IMR-90 (cell line): ENCODE measurements around the gene PKD1. TPM values are rescaled to one million over a fixed set of nuclear protein-coding genes. Genes with fewer than 3 reads are reported as not detected.

Experiments
- ATAC-seq: fragments of 200-7000 bp; cut with Tn5 transposase; 2 replicates; pipeline ENCODE4 v1.9.1; 2020; ENCODE audit warnings: low read depth, mild to moderate bottlenecking, moderate library complexity
- BruUV-seq: library from RNA; stranded (reverse); fragments of 400-500 nt; replicated peaks from 2 replicates; lab custom pipeline; 2021; lab: Mats Ljungman, UMichigan
- CTCF ChIA-PET: fragments of 300-600 bp; formaldehyde crosslinking; extraction: SDS; loops from one replicate; lab custom pipeline; 2021; ENCODE audit warnings: antibody characterized with exemption; lab: Yijun Ruan, JAX
- POLR2A ChIA-PET: fragments of 300-600 bp; sonication (Branson Sonifier 250); formaldehyde crosslinking; loops from one replicate; lab custom pipeline; 2022; ENCODE audit warnings: antibody characterized with exemption; ENCODE audit not compliant: unreplicated experiment; lab: Charles Lee
- DNase-seq: peaks from one replicate; pipeline ENCODE4 v3.0.0; 2013
- H2AFZ ChIP-seq: replicated peaks from 2 replicates; pipeline ENCODE3; 2013; ENCODE audit warnings: low read length, mild to moderate bottlenecking; ENCODE audit not compliant: poor library complexity
- H2AK5ac ChIP-seq: 2 replicates; pipeline ENCODE4 v1.6.1; 2013; ENCODE audit warnings: low read depth, low read length, inconsistent platforms
- H2AK9ac ChIP-seq: replicated peaks from 2 replicates; pipeline ENCODE3; 2013; ENCODE audit warnings: mild to moderate bottlenecking, low read depth, low read length, moderate library complexity; ENCODE audit not compliant: poor library complexity
- H2BK120ac ChIP-seq: 2 replicates; pipeline ENCODE4 v1.6.1; 2013; ENCODE audit warnings: low read depth, low read length, inconsistent platforms
- H2BK15ac ChIP-seq: 3 replicates; pipeline ENCODE4 v1.6.1; 2013; ENCODE audit warnings: low read depth, low read length, inconsistent platforms
- H2BK20ac ChIP-seq: 2 replicates; pipeline ENCODE4 v1.6.1; 2013; ENCODE audit warnings: low read depth, mild to moderate bottlenecking, inconsistent platforms, low read length, moderate library complexity
- H2BK5ac ChIP-seq: 2 replicates; pipeline ENCODE4 v1.6.1; 2013; ENCODE audit warnings: mild to moderate bottlenecking, low read depth, low read length, inconsistent platforms; ENCODE audit not compliant: poor library complexity, severe bottlenecking
- H3K14ac ChIP-seq: replicated peaks from 2 replicates; pipeline ENCODE4 v1.6.1; 2013; ENCODE audit warnings: low read depth, low read length, inconsistent platforms
- H3K18ac ChIP-seq: 2 replicates; pipeline ENCODE4 v1.6.1; 2013; ENCODE audit warnings: low read depth, low read length, control low read depth
- H3K23ac ChIP-seq: 2 replicates; pipeline ENCODE4 v1.6.1; 2013; ENCODE audit warnings: low read depth, low read length, inconsistent platforms
- H3K27ac ChIP-seq: 2 replicates; pipeline ENCODE4 v1.5.1; 2013; ENCODE audit warnings: mild to moderate bottlenecking, control low read depth, low read length; ENCODE audit not compliant: insufficient read depth
- H3K27me3 ChIP-seq: 2 replicates; pipeline ENCODE4 v1.6.1; 2013; ENCODE audit warnings: low read length; ENCODE audit not compliant: control insufficient read depth, insufficient read depth
- H3K36me3 ChIP-seq: 2 replicates; pipeline ENCODE4 v1.6.1; 2013; ENCODE audit warnings: low read length, mixed read lengths; ENCODE audit not compliant: control insufficient read depth, insufficient read depth
- H3K4ac ChIP-seq: 2 replicates; pipeline ENCODE4 v1.6.1; 2013; ENCODE audit warnings: low read depth, low read length, inconsistent platforms
- H3K4me1 ChIP-seq: 2 replicates; pipeline ENCODE4 v1.6.1; 2013; ENCODE audit warnings: low read length, mixed read lengths; ENCODE audit not compliant: control insufficient read depth, insufficient read depth
- H3K4me2 ChIP-seq: 2 replicates; pipeline ENCODE4 v1.6.1; 2013; ENCODE audit warnings: low read depth, mild to moderate bottlenecking, control low read depth, low read length, moderate library complexity
- H3K4me3 ChIP-seq: 2 replicates; pipeline ENCODE4 v1.5.1; 2013; ENCODE audit warnings: low read depth, mild to moderate bottlenecking, control low read depth, low read length, moderate library complexity; ENCODE audit not compliant: insufficient read depth
- H3K56ac ChIP-seq: 2 replicates; pipeline ENCODE4 v1.6.1; 2013; ENCODE audit warnings: low read length, inconsistent platforms; ENCODE audit not compliant: insufficient read depth; ENCODE audit errors: extremely low read depth
- H3K79me1 ChIP-seq, 2 experiments: 2 replicates each; pipeline ENCODE4 v1.6.1; 2013; ENCODE audit warnings: low read length in 2 of 2, inconsistent platforms in 1 of 2, low read depth in 1 of 2
- H3K9ac ChIP-seq: 2 replicates; pipeline ENCODE4 v1.6.1; 2013; ENCODE audit warnings: low read depth, low read length, control low read depth
- H3K9me1 ChIP-seq: 2 replicates; pipeline ENCODE4 v1.6.1; 2013; ENCODE audit warnings: low read length, inconsistent platforms; ENCODE audit not compliant: insufficient read depth
- H3K9me3 ChIP-seq: 2 replicates; pipeline ENCODE4 v1.6.1; 2013; ENCODE audit warnings: low read length; ENCODE audit not compliant: control insufficient read depth, insufficient read depth
- H4K20me1 ChIP-seq: 2 replicates; pipeline ENCODE4 v1.6.1; 2013; ENCODE audit warnings: low read length, inconsistent platforms; ENCODE audit not compliant: insufficient read depth
- H4K5ac ChIP-seq: 2 replicates; pipeline ENCODE4 v1.6.1; 2013; ENCODE audit warnings: mild to moderate bottlenecking, low read depth, low read length, control low read depth
- H4K8ac ChIP-seq, 2 experiments: 2 replicates each; pipeline ENCODE4 v1.6.1; 2013; ENCODE audit warnings: low read depth in 2 of 2, low read length in 2 of 2, control low read depth in 1 of 2, inconsistent platforms in 1 of 2
- H4K91ac ChIP-seq: 2 replicates; pipeline ENCODE4 v1.6.1; 2013; ENCODE audit warnings: low read depth, low read length, inconsistent platforms; ENCODE audit not compliant: insufficient read depth
- BHLHE40 ChIP-seq: fragments of 150-350 bp; IDR thresholded peaks from 2 replicates; pipeline ENCODE4 v1.6.1; 2016; ENCODE audit warnings: mild to moderate bottlenecking, low read depth, low read length
- CEBPB ChIP-seq: IDR thresholded peaks from 2 replicates; pipeline ENCODE4 v1.6.1; 2012; ENCODE audit warnings: low read depth, low read length, improper control_type of control experiment
- CHD1 ChIP-seq: IDR thresholded peaks from 2 replicates; pipeline ENCODE4 v1.6.1; 2012; ENCODE audit warnings: low read depth, low read length, improper control_type of control experiment
- FOS ChIP-seq: fragments of 150-350 bp; IDR thresholded peaks from 2 replicates; pipeline ENCODE4 v1.6.1; 2016; ENCODE audit warnings: low read depth, low read length
- MAZ ChIP-seq: IDR thresholded peaks from 2 replicates; pipeline ENCODE4 v1.6.1; 2012; ENCODE audit warnings: low read depth, mild to moderate bottlenecking, low read length, improper control_type of control experiment, moderate library complexity, borderline replicate concordance
- POLR2A ChIP-seq: IDR thresholded peaks from 2 replicates; pipeline ENCODE4 v1.6.1; 2012; ENCODE audit warnings: mild to moderate bottlenecking, low read depth, low read length
- RAD21 ChIP-seq: IDR thresholded peaks from 2 replicates; pipeline ENCODE4 v1.6.1; 2012; ENCODE audit warnings: low read length, improper control_type of control experiment
- RCOR1 ChIP-seq: IDR thresholded peaks from 2 replicates; pipeline ENCODE4 v1.6.1; 2012; ENCODE audit warnings: mild to moderate bottlenecking, low read length, improper control_type of control experiment; ENCODE audit not compliant: insufficient replicate concordance
- RFX5 ChIP-seq: IDR thresholded peaks from 2 replicates; pipeline ENCODE4 v1.8.0; 2012; ENCODE audit warnings: low read depth, mild to moderate bottlenecking, low read length, moderate library complexity
- WGBS, 2 experiments: methylation state at CpG; one replicate each; pipeline versions ENCODE4 v1.1.5 to v1.1.7; 2013; ENCODE audit warnings: missing lambda C conversion rate in 2 of 2; ENCODE audit not compliant: insufficient read length in 1 of 2; ENCODE audit errors: extremely low coverage in 2 of 2; 5-methylcytosine and 5-hydroxymethylcytosine counted together
- dilution Hi-C: fragments of 300-500 bp; cut with HindIII; formaldehyde crosslinking; loops from one replicate; pipeline ENCODE4 v1.14.3; 2018; ENCODE audit warnings: low sequenced_read_pairs; ENCODE audit not compliant: unreplicated experiment
- in situ Hi-C: fragments of 300-500 bp; cut with MboI; formaldehyde crosslinking; loops from 3 replicates; pipeline ENCODE4 v1.14.3; 2019; ENCODE audit warnings: low sequenced_read_pairs, inconsistent platforms, mixed read lengths
- intact Hi-C: fragments of 100-400 bp; cut with micrococcal nuclease; formaldehyde crosslinking; loops from 2 replicates; pipeline ENCODE4 v1.10.0; 2022
- polyA plus RNA-seq, 3 experiments: library from polyadenylated mRNA; depleted of rRNA; stranded (reverse); fragments of >200 nt; gene quantifications; 2 replicates each; pipeline ENCODE4 v1.2.3, GENCODE V29; 2012; ENCODE audit warnings: low replicate concordance in 1 of 3
- total RNA-seq: library from RNA; depleted of rRNA; stranded (reverse); fragments of >200 nt; gene quantifications from 2 replicates; pipeline ENCODE4 v1.2.3, GENCODE V29; 2012

Gene PKD1
- total and polyA plus RNA-seq, 2 of the 4 experiments (the other 2 are of a cell fraction): 7.9 to 97.3 TPM

DNA sequence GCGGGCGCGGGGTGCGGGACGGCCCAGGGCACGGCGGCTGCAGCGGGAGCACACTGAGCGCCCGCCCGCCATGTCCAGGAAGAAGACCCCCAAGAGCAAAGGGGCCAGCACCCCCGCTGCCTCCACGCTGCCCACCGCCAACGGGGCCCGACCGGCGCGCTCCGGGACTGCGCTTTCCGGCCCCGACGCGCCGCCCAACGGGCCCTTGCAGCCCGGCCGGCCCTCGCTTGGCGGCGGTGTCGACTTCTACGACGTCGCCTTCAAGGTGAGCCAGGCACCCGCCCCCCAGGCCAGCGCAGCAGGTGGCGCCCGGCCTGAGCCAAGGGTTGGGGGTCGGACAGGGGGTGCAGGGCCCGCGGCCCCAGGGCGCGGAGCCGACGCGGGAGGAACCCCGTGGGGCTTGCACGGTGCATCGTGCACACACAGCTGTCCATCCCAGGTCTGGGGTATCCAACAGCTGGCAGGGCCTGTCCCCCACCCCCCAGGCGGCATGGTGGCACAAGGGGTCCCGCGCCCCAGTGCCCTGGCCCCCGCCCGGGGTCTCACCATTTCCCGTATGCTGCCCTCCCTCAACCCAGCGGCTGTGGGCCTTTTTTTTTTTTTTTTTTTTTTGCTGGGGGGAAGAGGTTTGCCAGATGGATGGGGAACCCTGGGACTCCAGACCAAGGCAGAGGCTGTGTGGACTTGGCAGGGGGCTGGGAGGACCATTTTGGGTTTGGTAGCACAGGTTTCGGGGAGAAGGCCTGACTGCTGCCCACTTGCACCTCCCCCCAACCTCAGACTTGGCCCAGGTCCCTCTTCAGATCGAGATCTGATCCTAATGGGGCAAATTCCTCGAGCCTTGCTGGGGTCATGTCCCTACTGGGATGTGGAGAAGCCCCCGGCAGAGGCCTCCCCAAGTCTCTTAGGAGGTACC is 13.3 kb upstream of the PKD1 start:
- Histone ChIP-seq H2BK120ac (no peak overlapping the region), H3K4me3 (peak overlapping the region; percentile 49), H3K4me1 (peaks cover 40% of the 10 kb centered on the region), H4K91ac (no peak overlapping the region), H4K5ac (no peak overlapping the region), H3K9me3 (no peaks in the 10 kb centered on the region), H3K27ac (no peak overlapping the region; the same call in 1 of the 2 replicates), H2AK5ac (no peak overlapping the region), H3K23ac (peak overlapping the region; percentile 32; the same call in 1 of the 2 replicates), H3K79me1 (peaks cover 11 to 54% of the 10 kb centered on the region in 2 experiments; a peak in 3 of 4 replicates), H3K4me2 (peak overlapping the region; percentile 70), H3K56ac (no peak overlapping the region), H4K8ac (no peak overlapping the region), H3K14ac (no peak overlapping the region), H2BK5ac (no peak overlapping the region), H3K27me3 (no peaks in the 10 kb centered on the region), H3K9ac (no peak overlapping the region), H3K18ac (no peak overlapping the region), H2AFZ (peak overlapping the region; percentile 91), H3K36me3 (peaks cover 26% of the 10 kb centered on the region), H4K20me1 (peaks cover 63% of the 10 kb centered on the region), H3K4ac (no peak overlapping the region; the same call in 1 of the 2 replicates), H2BK20ac (no peak overlapping the region), H2AK9ac (no peak overlapping the region), H3K9me1 (peaks cover 10% of the 10 kb centered on the region), H2BK15ac (no peak overlapping the region)
- BruUV-seq: no TSS peak
- ATAC-seq (peak; percentile 17), DNase-seq (no peak)
- dilution Hi-C loops: no loop called here
- ChIA-PET CTCF (no interaction called here), POLR2A (no interaction called here)
- WGBS, 2 experiments: 0% methylated on average over 14 of the region's 62 CpGs; no CpG with 5 or more reads in 1 of the 2 experiments
- intact Hi-C loops: no loop called here
- in situ Hi-C loops: no loop called here
- no peak for TF ChIP-seq CEBPB
- no peak for TF ChIP-seq RAD21
- TF ChIP-seq POLR2A: peak; percentile 17; the same call in 1 of the 2 replicates
- 0 out of 2 replicates have a peak, but pooled peaks have one; percentile 2 for TF ChIP-seq MAZ
- TF ChIP-seq RCOR1: no peak
- TF ChIP-seq BHLHE40: no peak
- TF ChIP-seq FOS: no peak
- no peak for TF ChIP-seq CHD1
- TF ChIP-seq RFX5: no peak
